NCI-H1436 treated with DMSO at 0.1 percent for 48 hours (cell line): Measurements from ENCODE around the gene ACKR3.

Source experiments
- DNase-seq: peaks from one replicate; lab custom pipeline; 2025; lab: John Stamatoyannopoulos, UW

The ACKR3 gene

GRCh38 chr2:236549165-236549564 lies 20.5 kb upstream of the ACKR3 start:
- DNase-seq: no peak

GRCh38 chr2:236550290-236550689 lies 19.3 kb upstream of the ACKR3 start:
- DNase-seq: no peak

GRCh38 chr2:236550701-236551465 lies 18.7 kb upstream of the ACKR3 start:
- no peak for DNase-seq

GRCh38 chr2:236551471-236552211 lies 18.0 kb upstream of the ACKR3 start:
- no peak for DNase-seq

GRCh38 chr2:236552212-236552542 lies 17.4 kb upstream of the ACKR3 start:
- no peak for DNase-seq

GRCh38 chr2:236552581-236553363 lies 16.9 kb upstream of the ACKR3 start:
- DNase-seq: no peak

GRCh38 chr2:236553522-236553921 lies 16.1 kb upstream of the ACKR3 start:
- DNase-seq: no peak

GRCh38 chr2:236554629-236555282 lies 14.9 kb upstream of the ACKR3 start:
- DNase-seq: no peak

GRCh38 chr2:236555481-236555880 lies 14.1 kb upstream of the ACKR3 start:
- DNase-seq: no peak

- no peak for DNase-seq
These were observed 12.2 kb upstream of the ACKR3 start for GRCh38 chr2:236557306-236558030.

- DNase-seq: no peak
These were observed 11.6 kb upstream of the ACKR3 start for GRCh38 chr2:236558036-236558435.

GRCh38 chr2:236558993-236559978 lies 10.3 kb upstream of the ACKR3 start:
- no peak for DNase-seq

- no peak for DNase-seq
These were observed 7.8 kb upstream of the ACKR3 start for GRCh38 chr2:236561874-236562273.

- DNase-seq: no peak
These were observed 7.2 kb upstream of the ACKR3 start for GRCh38 chr2:236562434-236562833.

GRCh38 chr2:236563953-236564352 lies 5.7 kb upstream of the ACKR3 start:
- no peak for DNase-seq

- no peak for DNase-seq
These were observed 4.4 kb upstream of the ACKR3 start for GRCh38 chr2:236565212-236565611.

GRCh38 chr2:236565879-236566402 lies 3.7 kb upstream of the ACKR3 start:
- no peak for DNase-seq

- no peak for DNase-seq
These were observed 3.0 kb upstream of the ACKR3 start for GRCh38 chr2:236566596-236566995.

- DNase-seq: no peak
These were observed 1.3 kb upstream of the ACKR3 start for GRCh38 chr2:236568068-236568921.
